Lung (tissue), 12 donors: ENCODE measurements around the gene GNAT3. TPM values are rescaled to one million over a fixed set of nuclear protein-coding genes. Genes with fewer than 3 reads are reported as not detected.
A peak's percentile ranks its signal among the peaks of the same experiment; 100 is the strongest.

Source experiments
- ATAC-seq: fragments of 200-7000 bp; cut with Tn5 transposase; one replicate; pipeline ENCODE4 v1.9.1; 2020; ENCODE audit warnings: moderate number of reproducible peaks; ENCODE audit not compliant: insufficient read depth, low FRiP score
- DNase-seq, 3 donors: peaks; one replicate each; pipeline ENCODE4 v3.0.0-alpha.2; 2013 to 2017
- H3K27ac ChIP-seq, 2 donors: one replicate each; pipeline ENCODE4 v1.5.1; 2013; ENCODE audit warnings: mild to moderate bottlenecking in 2 of 2, moderate library complexity in 2 of 2, control low read depth in 1 of 2, inconsistent platforms in 1 of 2, low read depth in 1 of 2, low read length in 1 of 2
- H3K27me3 ChIP-seq, 3 donors: one replicate each; pipeline ENCODE4 v1.5.1; 2013; ENCODE audit warnings: low read length in 2 of 3; ENCODE audit not compliant: control insufficient read depth in 3 of 3, insufficient read depth in 3 of 3
- H3K36me3 ChIP-seq, 4 donors: one replicate each; pipeline ENCODE4 v1.5.1; 2013; ENCODE audit warnings: low read length in 4 of 4, mild to moderate bottlenecking in 1 of 4, moderate library complexity in 1 of 4; ENCODE audit not compliant: control insufficient read depth in 4 of 4, insufficient read depth in 4 of 4
- H3K4me1 ChIP-seq, 5 donors: one replicate each; pipeline ENCODE4 v1.5.1; 2013; ENCODE audit warnings: low read length in 5 of 5, mild to moderate bottlenecking in 2 of 5, moderate library complexity in 1 of 5; ENCODE audit not compliant: control insufficient read depth in 5 of 5, insufficient read depth in 5 of 5
- H3K4me3 ChIP-seq: one replicate; pipeline ENCODE4 v1.5.1; 2013; ENCODE audit warnings: mild to moderate bottlenecking, control low read depth, moderate library complexity
- H3K9ac ChIP-seq, 2 donors: one replicate each; pipeline ENCODE4 v1.5.1; 2013; ENCODE audit warnings: low read length in 2 of 2, control low read depth in 1 of 2; ENCODE audit not compliant: insufficient read depth in 1 of 2
- H3K9me3 ChIP-seq, 4 donors: one replicate each; pipeline ENCODE4 v1.5.1; 2013; ENCODE audit warnings: low read length in 3 of 4, mild to moderate bottlenecking in 1 of 4, moderate library complexity in 1 of 4; ENCODE audit not compliant: control insufficient read depth in 4 of 4, insufficient read depth in 3 of 4
- WGBS, 2 donors: extraction: QIAGEN DNeasy Blood & Tissue Kit; methylation state at CpG; one replicate each; pipeline ENCODE4 v1.1.7; 2013; 5-methylcytosine and 5-hydroxymethylcytosine counted together
- polyA plus RNA-seq, 2 donors: library from polyadenylated mRNA; stranded (reverse); fragments of 200-250 nt; gene quantifications; one replicate each; pipeline ENCODE4 v1.2.1, GENCODE V29; 2013
- total RNA-seq, 2 donors: library from RNA; depleted of rRNA in 1 of 2; stranded (reverse); fragments of >200 nt in 1 of 2; gene quantifications; one replicate each; pipeline ENCODE4 v1.2.1, GENCODE V29; 2014 to 2021
- TF ChIP-seq, protein P1 (sequence below): IDR thresholded peaks from 2 replicates; pipeline ENCODE4 v1.5.1; 2012; ENCODE audit warnings: mild to moderate bottlenecking; ENCODE audit errors: control extremely low read depth, extremely low read depth
- donor health status: control.
- donor health status: control.
- donor health status: Bipolar disorder and iron deficiency.
- donor health status: healthy.
- donor health status: DM: yes; HTN: yes; CAD: no.

Gene GNAT3
- total and polyA plus RNA-seq, 4 donors: not detected

DNA sequence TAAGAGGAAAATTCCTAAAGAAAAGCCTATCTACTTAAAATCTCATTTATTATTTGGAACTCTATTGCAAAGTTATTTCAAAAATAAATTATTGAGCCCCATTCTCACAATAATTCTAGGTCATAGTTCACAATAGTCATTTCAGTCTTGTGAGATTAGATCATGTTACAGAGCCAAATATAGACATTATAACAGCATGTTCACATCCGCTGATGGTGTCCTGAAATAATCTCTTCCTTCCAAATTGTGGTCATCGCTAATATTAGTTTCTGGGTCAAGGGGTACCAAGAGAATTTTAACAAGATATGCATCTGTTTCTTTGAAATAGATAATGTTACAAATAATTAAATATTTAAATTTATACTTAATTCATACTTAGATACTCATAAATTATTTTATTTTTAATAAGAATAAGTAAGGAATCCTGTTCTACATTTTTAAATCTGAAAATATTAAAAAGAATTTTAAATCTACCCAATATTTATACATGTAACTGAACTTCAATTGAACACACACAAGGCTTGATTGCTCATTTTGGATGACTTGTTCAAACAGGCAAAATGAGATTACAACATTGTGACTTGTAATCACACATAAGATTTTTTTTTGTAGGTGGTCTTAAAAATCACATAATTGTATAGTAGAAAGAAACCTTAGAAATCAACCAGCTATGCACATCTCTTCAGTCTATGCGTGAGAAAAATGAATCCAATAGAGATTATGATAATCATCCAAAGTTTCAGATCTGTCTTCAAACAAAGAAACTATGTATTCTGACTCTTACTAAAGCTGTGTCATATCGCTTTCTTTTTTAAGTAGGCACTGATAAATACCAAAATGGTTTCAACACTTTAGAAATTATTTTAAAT, 13.1 kb downstream of the GNAT3 start:
- Histone ChIP-seq H3K27me3 (no peaks in the 10 kb centered on the region), H3K36me3 (no peaks in the 10 kb centered on the region), H3K9ac (no peak overlapping the region), H3K9me3 (no peaks in the 10 kb centered on the region), H3K27ac (peak overlapping the region in 1 of 2 donors; percentile 75), H3K4me1 (peaks cover 0 to 9% (median 0%) of the 10 kb centered on the region in 5 donors), H3K4me3 (no peak overlapping the region)
- TF ChIP-seq, protein P1, sequence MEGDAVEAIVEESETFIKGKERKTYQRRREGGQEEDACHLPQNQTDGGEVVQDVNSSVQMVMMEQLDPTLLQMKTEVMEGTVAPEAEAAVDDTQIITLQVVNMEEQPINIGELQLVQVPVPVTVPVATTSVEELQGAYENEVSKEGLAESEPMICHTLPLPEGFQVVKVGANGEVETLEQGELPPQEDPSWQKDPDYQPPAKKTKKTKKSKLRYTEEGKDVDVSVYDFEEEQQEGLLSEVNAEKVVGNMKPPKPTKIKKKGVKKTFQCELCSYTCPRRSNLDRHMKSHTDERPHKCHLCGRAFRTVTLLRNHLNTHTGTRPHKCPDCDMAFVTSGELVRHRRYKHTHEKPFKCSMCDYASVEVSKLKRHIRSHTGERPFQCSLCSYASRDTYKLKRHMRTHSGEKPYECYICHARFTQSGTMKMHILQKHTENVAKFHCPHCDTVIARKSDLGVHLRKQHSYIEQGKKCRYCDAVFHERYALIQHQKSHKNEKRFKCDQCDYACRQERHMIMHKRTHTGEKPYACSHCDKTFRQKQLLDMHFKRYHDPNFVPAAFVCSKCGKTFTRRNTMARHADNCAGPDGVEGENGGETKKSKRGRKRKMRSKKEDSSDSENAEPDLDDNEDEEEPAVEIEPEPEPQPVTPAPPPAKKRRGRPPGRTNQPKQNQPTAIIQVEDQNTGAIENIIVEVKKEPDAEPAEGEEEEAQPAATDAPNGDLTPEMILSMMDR: no peak
- WGBS, 2 donors: 56 to 68% methylated on average over 4 of the region's 4 CpGs
- DNase-seq (peak in 1 of 3 donors; percentile 31), ATAC-seq (peak; percentile 28)

DNA sequence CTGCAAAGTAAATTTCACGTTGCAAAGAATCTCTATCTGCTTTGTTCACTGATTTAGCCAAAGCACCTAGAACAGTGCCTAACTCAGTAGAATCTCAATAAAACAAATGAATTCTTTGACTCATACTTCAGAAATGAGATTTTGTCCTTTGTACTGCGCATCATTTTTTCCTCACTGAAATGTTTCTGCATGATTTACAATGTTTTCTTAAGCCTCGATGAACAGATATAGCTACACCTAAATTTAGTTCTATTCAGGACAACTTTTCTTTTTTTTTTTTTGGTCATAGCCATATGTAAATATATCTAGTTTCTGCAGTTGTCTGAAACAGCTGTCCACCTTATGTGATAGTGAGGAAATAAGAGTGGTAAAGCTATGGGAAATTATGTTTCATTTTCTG, 15.3 kb downstream of the GNAT3 start:
- TF ChIP-seq, protein P1: no peak
- peaks cover 0 to 9% (median 0%) of the 10 kb centered on the region in 5 donors for H3K4me1 ChIP-seq
- no peaks in the 10 kb centered on the region for H3K9me3 ChIP-seq
- H3K9ac ChIP-seq: no peak overlapping the region
- ATAC-seq (no peak), DNase-seq (no peak)
- no peak overlapping the region for H3K27ac ChIP-seq
- H3K27me3 ChIP-seq: no peaks in the 10 kb centered on the region
- no peaks in the 10 kb centered on the region for H3K36me3 ChIP-seq
- 86 to 92% methylated on average over 3 of the region's 3 CpGs for WGBS, 2 donors
- no peak overlapping the region for H3K4me3 ChIP-seq

DNA sequence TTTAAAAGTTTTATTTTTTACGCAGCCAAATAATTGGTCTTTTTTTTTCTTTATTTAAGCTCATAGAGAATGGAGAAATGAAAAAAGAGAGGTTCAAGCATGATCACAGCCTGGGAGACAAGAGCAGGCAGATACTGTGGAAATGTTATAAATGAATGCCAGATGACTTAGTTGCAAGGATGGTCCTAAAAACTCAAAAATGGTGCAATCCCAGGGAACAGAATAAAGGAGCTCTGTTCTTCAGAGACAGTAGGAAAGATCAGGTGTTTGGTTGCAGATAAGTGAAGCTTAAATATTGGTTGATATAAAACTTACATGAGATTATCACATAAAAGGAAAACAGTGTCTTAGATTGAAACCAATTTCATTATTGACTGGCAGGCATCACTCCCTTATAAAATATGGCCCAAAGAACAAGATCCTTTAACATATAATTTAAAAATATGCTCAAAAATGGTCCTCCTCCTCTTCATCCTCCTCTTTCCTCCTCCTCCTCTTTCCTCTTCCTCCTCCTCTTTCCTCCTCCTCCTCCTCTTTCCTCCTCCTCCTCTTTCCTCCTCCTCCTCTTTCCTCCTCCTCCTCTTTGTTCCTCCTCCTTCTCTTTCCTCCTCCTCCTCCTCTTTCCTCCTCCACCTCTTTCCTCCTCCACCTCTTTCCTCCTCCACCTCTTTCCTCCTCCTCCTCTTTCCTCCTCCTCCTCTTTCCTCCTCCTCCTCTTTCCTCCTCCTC, 18.6 kb downstream of the GNAT3 start:
- TF ChIP-seq, protein P1: no peak
- Histone ChIP-seq H3K4me1 (no peaks in the 10 kb centered on the region), H3K27me3 (no peaks in the 10 kb centered on the region), H3K9ac (no peak overlapping the region), H3K27ac (no peak overlapping the region), H3K4me3 (no peak overlapping the region), H3K36me3 (no peaks in the 10 kb centered on the region), H3K9me3 (no peaks in the 10 kb centered on the region)
- DNase-seq (no peak), ATAC-seq (no peak)
- WGBS, 2 donors: 93 to 99% methylated on average over 1 of the region's 1 CpG
